B cell (primary cell): Measurements from ENCODE around the gene RIMBP2. TPM values are rescaled to one million over a fixed set of nuclear protein-coding genes. Genes with fewer than 3 reads are reported as not detected.

Source experiments
- ATAC-seq: fragments of 200-7000 bp; cut with Tn5 transposase; one replicate; pipeline ENCODE4 v1.10.0; 2021; ENCODE audit warnings: low read depth, mild to moderate bottlenecking, moderate number of reproducible peaks, moderate library complexity
- CTCF ChIA-PET: fragments of 350-600 bp; sonication (Branson Sonifier 250); formaldehyde crosslinking; loops from one replicate; lab custom pipeline; 2021; ENCODE audit warnings: antibody characterized with exemption, inconsistent platforms; lab: Charles Lee
- POLR2A ChIA-PET: fragments of 350-600 bp; sonication (Branson Sonifier 250); formaldehyde crosslinking; loops from one replicate; lab custom pipeline; 2021; ENCODE audit warnings: antibody characterized with exemption; lab: Charles Lee
- DNase-seq: peaks from one replicate; pipeline ENCODE4 v3.0.0; 2013
- H2AFZ ChIP-seq: 2 replicates; pipeline ENCODE4 v1.6.1; 2012; ENCODE audit warnings: mild to moderate bottlenecking, low read depth, low read length; ENCODE audit not compliant: insufficient read depth, poor library complexity, severe bottlenecking
- H3K27ac ChIP-seq, 2 donors: 1 replicate in 1 of 2; 2 replicates in 1 of 2; pipeline ENCODE4 v1.5.1; 2012 to 2013; ENCODE audit warnings: low read length in 2 of 2, mild to moderate bottlenecking in 2 of 2, moderate library complexity in 1 of 2
- H3K27me3 ChIP-seq, 4 experiments: fragments of 200-600 bp in 1 of 4; sonication (generic) in 1 of 4; replicated peaks in 1 of 4; 1 replicate in 2 of 4; 2 replicates in 2 of 4; pipeline versions ENCODE4 v1.6.1 to v1.7.0; 2013 to 2016; ENCODE audit warnings: low read length in 3 of 4, mild to moderate bottlenecking in 2 of 4, mixed read lengths in 1 of 4, moderate library complexity in 1 of 4; ENCODE audit not compliant: insufficient read depth in 4 of 4, control insufficient read depth in 3 of 4; ENCODE audit errors: control extremely low read depth in 1 of 4
- H3K36me3 ChIP-seq, 2 experiments: replicated peaks in 1 of 2; 1 replicate in 1 of 2; 2 replicates in 1 of 2; pipeline versions ENCODE4 v1.6.1 to v1.7.1; 2013; ENCODE audit warnings: low read length in 1 of 2; ENCODE audit not compliant: insufficient read depth in 2 of 2, control insufficient read depth in 1 of 2; ENCODE audit errors: control extremely low read depth in 1 of 2, extremely low read depth in 1 of 2
- H3K4me1 ChIP-seq, 2 donors: fragments of 200-600 bp in 1 of 2; sonication (generic) in 1 of 2; 1 replicate in 1 of 2; 2 replicates in 1 of 2; pipeline versions ENCODE4 v1.5.1 to v1.6.1; 2013 to 2017; ENCODE audit warnings: low read length in 2 of 2; ENCODE audit not compliant: control insufficient read depth in 2 of 2, insufficient read depth in 2 of 2
- H3K4me2 ChIP-seq: replicated peaks from 2 replicates; pipeline ENCODE3; 2012; ENCODE audit warnings: mild to moderate bottlenecking, low read depth, low read length; ENCODE audit not compliant: poor library complexity, severe bottlenecking
- H3K4me3 ChIP-seq, 5 experiments: fragments of 200-600 bp in 1 of 5; sonication (generic) in 1 of 5; 1 replicate in 3 of 5; 2 replicates in 2 of 5; pipeline versions ENCODE4 v1.5.1 to v1.7.0; 2011 to 2016; ENCODE audit warnings: low read length in 4 of 5, mild to moderate bottlenecking in 4 of 5, low read depth in 2 of 5, control low read depth in 1 of 5, moderate library complexity in 1 of 5; ENCODE audit not compliant: insufficient read depth in 1 of 5; ENCODE audit errors: control extremely low read depth in 1 of 5, extremely low read depth in 1 of 5
- H3K79me2 ChIP-seq: fragments of 200-600 bp; sonication (generic); one replicate; pipeline ENCODE4 v1.6.0; 2016; ENCODE audit warnings: low read length; ENCODE audit not compliant: control insufficient read depth, insufficient read depth
- H3K9ac ChIP-seq: fragments of 200-600 bp; sonication (generic); 2 replicates; pipeline ENCODE4 v1.6.1; 2017; ENCODE audit warnings: mild to moderate bottlenecking, low read length, moderate library complexity
- H3K9me3 ChIP-seq, 3 donors: one replicate each; pipeline versions ENCODE4 v1.6.1 to v1.7.1; 2013; ENCODE audit warnings: low read length in 2 of 3; ENCODE audit not compliant: control insufficient read depth in 2 of 3, insufficient read depth in 1 of 3; ENCODE audit errors: control extremely low read depth in 1 of 3
- H4K20me1 ChIP-seq: 2 replicates; pipeline ENCODE4 v1.6.0; 2012; ENCODE audit warnings: mild to moderate bottlenecking, low read length; ENCODE audit not compliant: insufficient read depth, control insufficient read depth, poor library complexity, severe bottlenecking
- H3K27ac Mint-ChIP-seq: one replicate; pipeline ENCODE4 v1.8.0; 2021; ENCODE audit warnings: mixed read lengths
- H3K27me3 Mint-ChIP-seq: one replicate; pipeline ENCODE4 v1.8.0; 2021; ENCODE audit warnings: mixed read lengths
- H3K4me1 Mint-ChIP-seq: one replicate; pipeline ENCODE4 v1.8.0; 2021; ENCODE audit warnings: mixed read lengths
- H3K4me3 Mint-ChIP-seq: one replicate; pipeline ENCODE4 v1.8.0; 2021; ENCODE audit warnings: mixed read lengths
- H3K9me3 Mint-ChIP-seq: one replicate; pipeline ENCODE4 v1.8.0; 2022; ENCODE audit warnings: mixed read lengths; ENCODE audit not compliant: insufficient read depth
- EZH2 ChIP-seq: IDR thresholded peaks from 2 replicates; pipeline ENCODE4 v1.6.1; 2012; ENCODE audit warnings: borderline replicate concordance, low read depth, mild to moderate bottlenecking, moderate library complexity, low read length; ENCODE audit not compliant: insufficient read depth, poor library complexity, severe bottlenecking
- WGBS: methylation state at CpG from one replicate; pipeline ENCODE4 v1.1.5; 2013; ENCODE audit warnings: missing lambda C conversion rate; ENCODE audit not compliant: insufficient coverage; 5-methylcytosine and 5-hydroxymethylcytosine counted together
- intact Hi-C: fragments of 100-400 bp; cut with micrococcal nuclease; formaldehyde crosslinking; loops from one replicate; pipeline ENCODE4 v1.10.0; 2022
- polyA plus RNA-seq: library from polyadenylated mRNA; depleted of rRNA; stranded (reverse); fragments of >200 nt; gene quantifications from 2 replicates; pipeline ENCODE4 v1.2.3, GENCODE V29; 2012
- total RNA-seq, 2 donors: library from RNA; stranded (reverse); fragments of 120-200 nt in 1 of 2; gene quantifications; 1 replicate in 1 of 2; 2 replicates in 1 of 2; pipeline versions ENCODE4 v1.2.3 to v1.2.4, GENCODE V29; 2013 to 2022
- TF ChIP-seq, protein P1 (sequence below): fragments of 200-600 bp; IDR thresholded peaks from one replicate; pipeline ENCODE4 v1.8.0; 2022; ENCODE audit warnings: antibody characterized with exemption, mild to moderate bottlenecking

RIMBP2 gene
- total and polyA plus RNA-seq, 2 donors (not counting 1 experiment from before 2014, with no cell fraction given), result not detected

DNA sequence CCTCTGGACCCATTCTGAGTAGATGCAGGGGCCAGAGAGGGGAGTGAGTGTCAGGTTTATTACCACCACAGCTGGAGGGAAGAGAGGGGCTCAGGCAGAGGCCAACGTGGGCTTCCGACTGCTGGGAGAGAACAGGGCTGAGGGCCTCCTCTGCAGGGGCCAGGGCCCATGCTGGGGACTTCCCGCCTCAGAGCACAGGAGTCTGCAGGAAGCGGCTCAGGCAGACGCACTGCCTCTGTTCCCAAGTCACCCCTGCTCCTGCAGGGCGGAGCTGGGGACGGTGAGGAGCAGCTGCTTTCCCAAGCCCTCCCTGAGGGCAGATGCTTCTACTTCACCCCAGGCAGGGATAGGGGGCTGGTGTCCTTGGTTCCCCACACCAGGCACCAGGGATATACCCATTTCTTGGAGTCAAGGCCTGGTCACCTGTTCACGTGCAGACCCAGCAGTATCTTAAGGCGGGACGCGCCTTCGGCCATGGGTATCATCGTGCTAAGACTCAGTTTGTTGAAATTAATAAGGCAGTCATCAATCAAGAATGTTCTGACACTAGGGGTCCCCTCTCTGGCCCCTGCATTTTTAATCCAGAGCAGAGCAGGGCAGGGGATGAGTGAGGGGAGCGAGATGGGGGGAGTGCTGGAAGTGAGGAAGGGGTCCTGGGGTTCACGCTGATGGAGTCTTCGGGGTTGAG is 278.4 kb downstream of the RIMBP2 start:
- Histone ChIP-seq H3K36me3 (no peaks in the 10 kb centered on the region), H3K4me1 (no peaks in the 10 kb centered on the region), H2AFZ (no peak overlapping the region), H3K4me3 (no peak overlapping the region), H4K20me1 (no peaks in the 10 kb centered on the region), H3K9me3 (peaks cover 0 to 59% (median 0%) of the 10 kb centered on the region in 3 donors), H3K4me2 (no peak overlapping the region), H3K27me3 (no peaks in the 10 kb centered on the region), H3K79me2 (no peaks in the 10 kb centered on the region), H3K9ac (no peak overlapping the region), H3K27ac (no peak overlapping the region)
- peaks cover 3% of the 10 kb centered on the region for H3K9me3 Mint-ChIP-seq
- CTCF ChIA-PET, result no interaction called here
- POLR2A ChIA-PET, result no interaction called here
- TF ChIP-seq, protein P1, sequence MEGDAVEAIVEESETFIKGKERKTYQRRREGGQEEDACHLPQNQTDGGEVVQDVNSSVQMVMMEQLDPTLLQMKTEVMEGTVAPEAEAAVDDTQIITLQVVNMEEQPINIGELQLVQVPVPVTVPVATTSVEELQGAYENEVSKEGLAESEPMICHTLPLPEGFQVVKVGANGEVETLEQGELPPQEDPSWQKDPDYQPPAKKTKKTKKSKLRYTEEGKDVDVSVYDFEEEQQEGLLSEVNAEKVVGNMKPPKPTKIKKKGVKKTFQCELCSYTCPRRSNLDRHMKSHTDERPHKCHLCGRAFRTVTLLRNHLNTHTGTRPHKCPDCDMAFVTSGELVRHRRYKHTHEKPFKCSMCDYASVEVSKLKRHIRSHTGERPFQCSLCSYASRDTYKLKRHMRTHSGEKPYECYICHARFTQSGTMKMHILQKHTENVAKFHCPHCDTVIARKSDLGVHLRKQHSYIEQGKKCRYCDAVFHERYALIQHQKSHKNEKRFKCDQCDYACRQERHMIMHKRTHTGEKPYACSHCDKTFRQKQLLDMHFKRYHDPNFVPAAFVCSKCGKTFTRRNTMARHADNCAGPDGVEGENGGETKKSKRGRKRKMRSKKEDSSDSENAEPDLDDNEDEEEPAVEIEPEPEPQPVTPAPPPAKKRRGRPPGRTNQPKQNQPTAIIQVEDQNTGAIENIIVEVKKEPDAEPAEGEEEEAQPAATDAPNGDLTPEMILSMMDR, result no peak
- TF ChIP-seq EZH2, result no peak
- no peak for DNase-seq
- H3K4me1 Mint-ChIP-seq, result no peaks in the 10 kb centered on the region
- intact Hi-C loops, result no loop called here
- ATAC-seq, result no peak
- WGBS, result 96% methylated on average over 14 of the region's 16 CpGs
- H3K4me3 Mint-ChIP-seq, result no peak overlapping the region
- H3K27me3 Mint-ChIP-seq, result no peaks in the 10 kb centered on the region
- H3K27ac Mint-ChIP-seq, result no peak overlapping the region

DNA sequence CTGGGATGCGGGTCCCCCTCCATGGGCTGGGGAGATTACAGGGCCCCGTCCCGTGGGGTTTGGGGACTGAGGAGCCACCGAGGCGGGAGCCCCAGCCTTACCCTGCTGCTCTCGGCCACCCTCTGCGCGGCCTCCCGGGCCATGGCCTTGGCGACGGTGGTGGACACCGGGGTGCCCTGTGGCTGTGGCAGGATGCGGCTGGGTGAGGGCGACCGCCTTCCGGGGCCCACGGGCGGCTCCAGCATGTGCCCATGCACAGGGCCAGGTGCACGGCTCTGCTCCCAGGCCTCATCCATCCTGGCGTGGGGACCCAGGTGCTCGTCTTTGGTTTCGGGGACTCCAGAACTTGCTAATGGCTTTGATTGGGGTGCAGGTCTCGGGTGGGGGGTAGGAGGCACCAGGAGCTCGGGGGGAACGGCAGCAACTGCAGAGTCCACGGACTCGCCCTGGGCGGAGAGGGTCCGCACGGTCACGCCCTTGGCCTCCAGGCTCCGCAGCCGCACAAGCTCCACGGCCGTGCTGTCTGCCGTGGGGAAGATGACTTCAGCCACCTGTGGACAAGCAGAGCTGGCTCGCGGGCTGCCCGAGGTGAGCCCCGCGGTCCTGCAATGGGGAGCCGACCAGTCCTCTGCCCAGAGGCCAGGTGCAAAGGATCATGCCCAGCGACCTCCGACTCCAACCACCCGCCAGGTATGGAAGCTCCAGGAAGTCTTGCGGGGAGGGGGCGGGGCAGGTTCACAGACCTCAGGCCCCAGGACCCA is 279.2 kb downstream of the RIMBP2 start:
- no peaks in the 10 kb centered on the region for H3K27me3 Mint-ChIP-seq
- ATAC-seq, result no peak
- no peak overlapping the region for H3K4me2 ChIP-seq
- intact Hi-C loops, result no loop called here
- H3K27me3 ChIP-seq, result no peaks in the 10 kb centered on the region
- H3K9ac ChIP-seq, result no peak overlapping the region
- no peak for TF ChIP-seq EZH2
- TF ChIP-seq, protein P1, result no peak
- 96% methylated on average over 47 of the region's 47 CpGs for WGBS
- POLR2A ChIA-PET, result no interaction called here
- no peaks in the 10 kb centered on the region for H3K79me2 ChIP-seq
- H4K20me1 ChIP-seq, result no peaks in the 10 kb centered on the region
- peaks cover 0 to 55% (median 0%) of the 10 kb centered on the region in 3 donors for H3K9me3 ChIP-seq
- no peak for DNase-seq
- no peak overlapping the region for H3K27ac Mint-ChIP-seq
- no peak overlapping the region for H3K4me3 Mint-ChIP-seq
- H3K4me3 ChIP-seq, result no peak overlapping the region
- H3K4me1 ChIP-seq, result no peaks in the 10 kb centered on the region
- no peaks in the 10 kb centered on the region for H3K36me3 ChIP-seq
- peaks cover 3% of the 10 kb centered on the region for H3K9me3 Mint-ChIP-seq
- H2AFZ ChIP-seq, result no peak overlapping the region
- CTCF ChIA-PET, result no interaction called here
- no peak overlapping the region for H3K27ac ChIP-seq
- H3K4me1 Mint-ChIP-seq, result no peaks in the 10 kb centered on the region
